Femur (tissue), 1 donor: ENCODE measurements around the gene FXYD5.

Experiments used
- DNase-seq: peaks from one replicate; pipeline ENCODE4 v3.0.0-alpha.2; 2017

The FXYD5 gene

DNA sequence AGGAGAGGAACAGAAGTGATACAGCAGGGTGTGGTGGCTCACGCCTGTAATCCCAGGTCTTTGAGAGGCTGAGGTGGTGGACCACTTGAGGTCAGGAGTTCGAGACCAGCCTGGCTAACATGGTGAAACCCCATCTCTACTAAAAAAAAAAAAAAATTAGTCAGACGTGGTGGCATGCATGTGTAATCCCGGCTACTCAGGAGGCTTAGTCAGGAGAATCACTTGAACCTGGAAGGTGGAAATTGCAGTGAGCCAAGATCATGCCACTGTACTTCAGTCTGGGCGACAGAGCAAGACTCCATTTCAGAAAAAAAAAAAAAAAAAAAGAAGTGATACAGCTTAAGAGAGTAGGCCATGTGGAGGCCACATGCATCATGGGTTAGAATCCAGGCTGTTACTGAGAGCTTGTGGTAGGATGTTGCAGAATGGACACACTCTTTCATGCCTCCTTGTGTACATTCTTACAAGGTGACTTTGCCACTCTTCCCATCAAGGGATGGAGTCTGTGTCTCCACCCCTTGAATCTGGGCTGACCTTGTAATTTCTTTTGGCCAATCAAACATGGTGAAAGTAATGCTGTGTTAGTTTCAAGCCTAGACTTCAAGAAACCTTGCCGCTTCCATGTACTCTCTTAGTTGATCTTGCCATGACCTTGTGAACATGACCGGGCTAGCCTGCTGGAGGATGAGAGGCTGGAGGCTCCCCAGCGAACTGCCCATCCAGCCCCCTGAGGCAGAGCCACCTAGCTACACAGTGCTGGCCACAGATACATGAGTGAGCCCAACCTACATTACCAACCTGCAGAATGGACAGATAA is 61.7 kb downstream of the FXYD5 start:
- no peak for DNase-seq

DNA sequence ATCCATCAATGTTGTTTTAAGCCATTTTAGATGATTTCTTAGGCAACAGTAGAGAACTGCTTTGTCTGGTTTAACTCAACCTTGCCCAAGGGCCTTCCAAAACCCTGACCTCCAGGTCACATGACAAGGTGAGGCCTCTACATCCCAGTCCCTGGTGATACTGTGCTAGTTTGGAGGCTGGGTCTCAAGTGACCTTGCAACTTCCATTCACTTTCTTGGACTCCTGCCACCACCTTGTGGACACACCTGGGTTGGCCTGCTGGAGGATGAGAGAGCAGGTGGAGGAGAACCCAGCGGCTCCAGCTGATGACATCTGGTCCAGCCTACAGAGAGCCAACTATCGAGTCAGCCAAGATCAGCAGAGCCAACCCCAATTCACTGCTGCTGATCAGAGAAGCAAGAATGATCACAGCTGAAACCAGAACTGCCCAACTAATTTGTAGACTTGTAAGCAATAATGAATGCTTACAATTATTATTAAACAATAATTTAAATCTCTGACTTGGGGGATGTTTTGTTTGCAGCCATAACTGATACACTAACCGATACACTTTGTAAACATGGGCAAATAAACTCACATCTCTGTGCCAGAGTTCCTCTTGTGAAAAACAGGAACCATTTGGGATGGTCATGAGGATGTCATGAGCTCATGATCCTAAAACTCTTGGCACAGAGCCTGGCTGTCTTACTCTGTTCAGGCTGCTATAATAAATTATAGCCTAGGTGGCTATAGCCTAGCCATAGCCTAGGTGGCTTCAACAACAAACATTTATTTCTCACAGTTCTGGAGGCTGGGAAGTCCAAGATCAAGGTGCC is 62.5 kb downstream of the FXYD5 start:
- DNase-seq = no peak

GRCh38 chr19:35217649-35217990 is 63.1 kb downstream of the FXYD5 start:
- DNase-seq = no peak

GRCh38 chr19:35219008-35219407 is 64.5 kb downstream of the FXYD5 start:
- DNase-seq = no peak
